MM.1S (cell line): ENCODE results near the gene MYLK.

Source experiments
- CTCF ChIP-seq: fragments of 300-600 bp; sonication (generic); IDR thresholded peaks from 2 replicates; pipeline ENCODE4 v1.5.1; 2016; ENCODE audit warnings: antibody characterized with exemption, low read length, mixed read lengths
- EZH2phosphoT487 ChIP-seq: fragments of 300-600 bp; sonication (generic); IDR thresholded peaks from 2 replicates; pipeline ENCODE4 v1.6.1; 2018; ENCODE audit warnings: antibody characterized with exemption, low read length

GRCh38 chr3:123816673-123817207 lies 67.4 kb downstream of the MYLK start:
- no peak for TF ChIP-seq CTCF
- no peak for TF ChIP-seq EZH2phosphoT487
